SKM-1 treated with dmso at 0.1 percent for 144 hours (cell line): ENCODE results near the gene BRS3.

Source experiments
- DNase-seq: peaks from one replicate; lab custom pipeline; 2025; ENCODE audit not compliant: unreplicated experiment; lab: John Stamatoyannopoulos, UW

Gene BRS3

DNA sequence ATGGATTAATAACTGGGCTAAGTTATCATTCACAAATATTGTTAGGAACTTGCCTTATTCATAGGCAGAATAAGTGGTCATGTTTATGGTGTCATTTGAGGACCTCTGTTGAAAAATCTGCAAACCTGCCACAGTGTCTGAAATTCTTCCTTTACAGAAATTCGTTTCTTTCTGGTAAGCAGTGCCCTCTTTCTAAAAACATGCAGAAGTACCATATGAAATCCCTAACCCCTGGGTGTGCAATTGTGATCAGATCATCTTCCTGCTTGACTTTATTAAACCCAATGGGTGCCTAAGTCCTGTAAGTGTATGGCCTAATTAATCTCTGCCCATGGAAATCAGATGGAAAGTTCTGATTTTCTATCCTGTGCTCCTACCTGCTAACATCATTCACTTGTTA is 5.3 kb downstream of the BRS3 start:
- no peak for DNase-seq

DNA sequence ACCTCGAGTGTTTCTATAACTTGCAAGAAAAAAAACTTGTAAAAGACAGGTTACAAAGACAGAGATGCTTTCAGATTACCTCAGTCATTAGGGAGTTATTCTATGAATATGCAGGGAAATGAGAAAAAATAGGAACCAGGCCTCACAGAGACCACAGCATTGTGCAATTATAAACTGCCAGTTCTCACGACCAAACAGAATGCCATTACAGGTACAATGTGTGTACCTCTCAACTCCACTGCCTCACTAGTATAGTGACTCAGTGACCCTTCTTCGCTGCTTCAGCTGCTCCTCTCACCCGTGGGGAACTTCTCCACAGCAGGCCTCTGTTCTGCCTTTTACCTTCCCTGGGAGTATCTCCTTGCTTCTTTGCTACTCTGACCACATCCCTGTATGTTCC is 7.3 kb downstream of the BRS3 start:
- peak; percentile 52 for DNase-seq

DNA sequence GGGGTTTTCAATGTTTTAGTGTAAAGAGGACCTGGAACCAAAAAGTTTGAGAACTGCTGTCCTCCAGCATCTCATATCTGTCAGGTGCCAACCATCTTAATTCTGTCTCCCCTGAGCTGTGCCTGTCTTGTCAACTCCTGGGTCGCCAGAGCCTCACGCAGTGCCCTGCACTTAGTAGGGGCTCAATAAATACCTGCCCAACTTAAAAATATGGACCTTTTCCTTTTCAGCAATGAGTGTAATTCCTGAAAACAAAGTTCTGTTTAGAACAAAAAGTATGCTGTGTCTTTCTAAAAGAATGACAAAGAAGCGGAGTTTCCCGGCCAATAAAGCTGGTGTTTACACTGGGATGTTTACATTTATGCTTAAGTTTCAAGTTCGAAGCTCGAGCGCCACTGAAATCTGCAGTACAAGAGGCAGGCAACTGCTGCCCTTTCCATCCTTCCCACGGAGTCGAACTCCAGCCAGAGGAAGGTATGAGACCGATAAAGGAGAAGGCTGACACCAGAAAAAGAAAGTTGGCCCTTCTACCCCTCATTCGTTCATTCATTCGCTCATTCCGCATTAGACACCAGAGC is 8.5 kb downstream of the BRS3 start:
- DNase-seq = no peak

DNA sequence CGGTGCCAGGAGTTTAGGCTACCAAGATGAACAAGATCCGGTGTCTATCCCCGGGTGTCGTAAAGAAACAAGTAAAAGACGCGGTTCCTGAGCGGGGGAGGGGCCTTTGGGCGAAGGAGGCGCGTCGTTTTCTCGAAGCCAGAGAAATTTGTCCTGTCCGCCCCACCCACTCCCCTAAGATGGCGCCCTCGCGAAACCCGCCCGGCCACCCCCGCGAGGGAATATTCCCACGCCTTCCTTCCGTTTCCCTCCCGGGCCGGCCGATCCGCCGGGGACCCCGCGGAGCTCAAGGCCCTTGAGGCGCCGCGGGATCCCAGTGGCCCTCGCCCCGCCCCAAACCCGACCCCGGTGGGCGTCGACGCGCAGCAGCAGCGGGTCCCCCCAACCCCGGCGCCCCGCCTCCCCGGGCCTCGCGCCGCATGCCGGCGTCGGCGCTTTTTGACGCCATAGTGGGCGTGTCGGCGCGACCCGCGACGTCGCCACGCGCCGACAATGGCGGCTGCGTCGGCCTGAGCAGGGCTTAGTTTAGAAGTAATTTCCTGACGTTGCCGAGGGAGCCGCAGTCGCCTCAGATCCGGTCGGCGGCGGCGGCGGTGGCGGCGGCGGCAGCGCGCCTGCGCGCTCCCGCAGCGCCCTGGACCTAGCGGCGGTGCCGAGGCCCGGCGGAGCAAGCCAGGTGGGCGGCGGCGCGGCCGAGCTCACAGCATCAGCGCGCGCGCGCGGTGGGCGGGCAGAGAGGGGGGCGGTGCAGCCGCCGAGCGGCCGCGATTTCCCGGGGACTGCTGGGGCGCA is 9.2 kb downstream of the BRS3 start:
- peak; percentile 64 for DNase-seq

DNA sequence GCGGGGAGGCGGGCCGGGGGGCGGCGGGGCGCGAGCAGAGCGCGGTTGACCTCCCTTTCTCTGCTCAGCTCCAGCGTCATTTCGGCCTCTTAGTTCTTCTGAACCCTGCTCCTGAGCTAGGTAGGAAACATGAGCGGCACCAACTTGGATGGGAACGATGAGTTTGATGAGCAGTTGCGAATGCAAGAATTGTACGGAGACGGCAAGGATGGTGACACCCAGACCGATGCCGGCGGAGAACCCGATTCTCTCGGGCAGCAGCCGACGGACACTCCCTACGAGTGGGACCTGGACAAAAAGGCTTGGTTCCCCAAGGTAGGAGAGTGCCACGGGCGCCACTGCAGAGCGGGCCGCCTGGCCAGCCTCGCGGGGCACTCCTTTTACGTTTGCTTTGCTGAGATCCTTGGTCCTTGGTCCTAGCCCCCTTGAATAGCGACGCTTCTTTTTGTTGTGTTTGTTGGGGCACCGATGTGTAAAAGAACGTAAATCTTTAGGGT is 9.9 kb downstream of the BRS3 start, which contains the start of gene HTATSF1:
Gene HTATSF1 (plus strand): TSS at position 37 of the 497 bp plus-strand sequence. CDS start 93 bp downstream, at position 130.
- peak; percentile 40 for DNase-seq

DNA sequence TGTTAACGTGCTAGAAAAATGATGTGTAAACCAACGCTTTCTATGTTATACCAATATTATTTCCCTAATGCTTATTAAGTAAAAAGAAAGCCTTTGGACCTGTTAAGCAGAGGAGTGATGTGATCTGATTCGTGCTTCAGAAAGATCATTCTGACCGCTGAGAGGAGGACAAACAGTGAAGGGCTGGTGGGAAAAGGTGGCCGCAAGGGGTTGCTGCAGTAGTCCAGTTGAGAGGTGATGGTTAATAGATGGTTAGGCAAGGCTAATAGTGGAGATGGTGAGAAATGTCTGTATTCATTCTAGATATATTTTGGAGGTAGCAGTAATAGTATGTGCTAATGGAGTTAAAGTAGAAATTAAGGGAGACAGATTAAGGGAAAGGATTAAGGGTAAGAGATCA is 31.3 kb downstream of the BRS3 start:
- DNase-seq = no peak

DNA sequence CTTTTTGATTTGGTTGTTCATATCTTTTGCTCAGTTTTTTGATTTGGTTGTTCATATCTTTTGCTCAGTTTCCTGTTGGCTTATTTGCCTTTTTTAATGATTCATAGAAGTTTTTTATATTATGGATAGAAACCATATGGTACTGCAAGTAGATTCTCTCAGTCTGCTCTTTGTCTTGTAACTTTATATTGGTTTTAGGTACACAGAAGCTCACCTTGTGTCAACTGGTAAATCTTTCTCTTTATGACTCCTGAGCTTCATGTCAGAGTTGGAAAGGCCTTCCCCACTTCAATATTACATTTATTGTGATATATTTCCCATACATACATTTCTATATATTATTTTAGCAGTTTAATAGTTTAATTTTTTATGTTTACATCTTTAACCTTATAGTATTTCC is 36.0 kb downstream of the BRS3 start:
- no peak for DNase-seq

DNA sequence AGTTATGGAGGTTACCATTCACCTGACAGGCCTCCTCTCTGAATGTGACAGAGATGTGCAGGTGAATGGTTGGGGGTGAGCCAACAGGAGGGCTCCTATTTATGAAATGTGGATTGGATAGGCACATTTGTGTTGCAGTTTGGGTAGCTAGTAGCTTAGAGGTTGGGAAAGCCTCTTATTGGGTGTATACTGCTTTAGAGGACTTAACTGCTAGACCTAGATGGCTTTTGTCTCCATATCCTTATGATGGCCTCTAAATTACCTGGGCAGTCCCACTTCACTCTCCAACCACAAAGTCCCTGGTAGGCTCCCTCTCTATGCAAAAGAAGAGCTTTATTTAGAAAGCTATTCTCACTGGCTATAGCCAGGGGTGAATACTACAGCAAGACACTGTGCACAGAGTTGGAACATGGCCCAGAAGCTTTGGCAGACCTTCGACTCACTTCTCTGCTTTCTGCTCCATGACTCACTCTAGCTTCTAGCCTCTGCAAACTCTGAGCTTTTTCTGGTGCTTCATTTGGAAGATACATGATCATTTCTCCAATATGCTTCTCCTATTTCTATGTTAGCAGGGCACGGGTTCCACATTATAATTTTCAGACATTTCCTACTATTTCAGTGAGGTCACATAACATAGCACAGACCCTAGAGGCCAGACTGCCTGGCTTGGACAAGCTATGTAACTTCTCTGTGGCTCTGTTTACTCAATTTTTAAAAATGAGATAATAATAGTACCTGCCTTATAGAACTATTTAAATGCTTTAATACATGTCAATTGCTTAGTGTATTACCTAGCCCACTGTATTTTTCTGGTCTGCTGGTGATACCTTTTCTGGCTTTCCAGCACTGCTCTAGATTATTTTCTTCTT is 38.2 kb downstream of the BRS3 start:
- DNase-seq = no peak

DNA sequence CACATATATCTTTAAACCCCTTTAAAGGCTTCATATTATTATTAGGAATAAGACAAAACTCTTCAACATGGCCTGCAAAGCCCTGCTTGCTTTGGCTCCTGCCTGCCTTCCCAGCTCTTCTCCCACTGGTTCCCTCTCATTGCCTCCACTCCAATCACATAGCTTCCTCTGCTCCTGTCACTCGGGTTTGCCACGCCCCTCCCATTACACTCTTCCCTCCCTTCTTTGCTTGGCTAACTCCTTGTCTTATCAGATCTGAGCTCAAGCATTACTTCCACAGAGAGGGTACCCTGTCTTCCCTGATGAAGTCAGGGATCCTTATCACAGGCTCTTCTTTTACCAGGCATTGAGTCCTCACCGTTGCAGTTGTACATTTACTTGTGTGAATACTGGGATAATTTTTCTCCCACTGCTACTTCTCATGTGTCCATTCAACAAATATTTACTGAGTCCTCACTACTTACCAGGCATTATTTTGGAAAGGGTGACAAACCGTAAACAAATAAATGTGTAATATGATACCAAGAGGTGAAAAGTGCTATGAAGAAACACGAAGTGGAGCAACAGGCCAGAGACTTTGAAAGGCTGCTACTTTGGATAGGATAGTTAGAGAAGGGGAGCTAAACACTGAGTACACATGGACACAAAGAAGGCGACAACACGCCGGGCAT is 41.0 kb downstream of the BRS3 start:
- DNase-seq = no peak

DNA sequence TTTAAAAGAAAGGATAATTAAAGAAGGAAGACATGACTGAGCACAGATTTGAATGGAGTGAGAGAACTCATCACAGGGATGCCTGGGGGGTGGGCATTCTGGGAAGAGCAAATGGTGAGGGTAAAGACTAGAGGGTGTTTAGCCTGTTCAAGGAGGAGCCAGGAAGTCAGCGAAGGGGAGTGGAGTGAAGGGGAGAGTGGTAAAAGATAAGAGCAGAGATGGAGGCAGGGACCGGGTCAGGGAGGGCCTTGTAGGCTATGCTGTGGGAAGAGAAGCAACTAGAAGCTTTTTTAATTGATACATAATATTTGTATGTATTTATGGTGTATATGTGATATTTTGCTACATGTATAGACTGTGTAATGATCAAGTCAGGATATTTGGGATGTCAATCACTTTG is 42.0 kb downstream of the BRS3 start:
- DNase-seq = no peak

DNA sequence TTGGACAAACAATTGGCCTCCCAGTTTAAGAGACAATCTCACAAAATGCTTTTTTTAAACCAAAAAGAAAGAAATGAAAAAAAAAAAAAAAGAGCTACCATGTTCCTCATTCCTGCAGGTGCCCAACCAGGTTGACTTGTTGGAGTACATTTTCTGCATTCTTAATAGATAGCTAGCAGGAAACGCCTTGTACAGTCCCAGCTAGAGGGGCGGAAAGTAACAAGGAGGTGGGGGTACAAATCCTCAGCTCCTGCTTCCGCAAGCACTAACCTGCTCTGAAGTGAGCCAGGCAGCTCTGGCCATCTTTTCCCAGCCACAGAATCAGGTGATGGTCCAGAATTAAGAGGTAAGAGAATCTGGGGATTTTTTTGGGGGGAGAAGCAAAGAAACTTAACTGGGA is 44.2 kb downstream of the BRS3 start, which contains the start of gene VGLL1:
Gene VGLL1 (plus strand): TSS at position 265 of the 400 bp plus-strand sequence. CDS start 3,806 bp downstream, outside the sequence.
- DNase-seq = no peak

DNA sequence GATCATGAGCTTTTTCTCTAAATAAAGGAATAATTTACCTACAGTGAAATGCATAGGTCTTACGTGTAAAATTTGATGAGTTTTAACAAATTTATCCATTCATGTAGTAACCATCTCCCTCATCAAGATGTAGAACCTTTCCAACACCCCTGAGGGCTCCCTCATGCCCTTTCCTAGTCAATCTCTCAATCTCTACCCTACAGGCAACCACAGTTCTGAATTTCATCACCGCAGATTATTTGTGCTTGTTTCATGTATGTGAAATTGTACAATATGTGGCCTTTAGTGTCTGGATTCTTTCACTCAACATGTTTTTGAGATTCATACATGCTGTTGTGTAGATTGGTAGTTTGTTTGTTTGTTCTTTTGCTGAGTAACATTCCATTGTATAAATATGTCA is 46.4 kb downstream of the BRS3 start:
- no peak for DNase-seq

DNA sequence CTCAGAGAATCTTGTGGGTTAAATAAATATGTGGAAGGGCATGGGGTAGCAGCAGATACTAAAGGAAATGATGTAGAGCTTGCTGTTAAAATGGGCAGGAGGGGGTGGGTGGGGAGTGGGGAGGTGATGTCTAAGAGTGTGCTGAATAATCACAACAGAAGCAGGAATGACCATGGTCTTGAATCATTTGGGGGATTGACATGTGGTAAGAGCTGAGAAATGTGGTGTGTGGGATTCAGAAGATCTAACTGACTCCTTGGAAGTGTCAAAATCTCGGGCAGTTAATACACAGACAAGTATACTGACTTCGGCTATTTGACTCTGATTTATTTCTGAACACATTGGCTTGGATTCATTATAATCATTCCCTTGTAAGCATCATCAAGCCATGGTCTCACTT is 51.1 kb downstream of the BRS3 start:
- DNase-seq = no peak

DNA sequence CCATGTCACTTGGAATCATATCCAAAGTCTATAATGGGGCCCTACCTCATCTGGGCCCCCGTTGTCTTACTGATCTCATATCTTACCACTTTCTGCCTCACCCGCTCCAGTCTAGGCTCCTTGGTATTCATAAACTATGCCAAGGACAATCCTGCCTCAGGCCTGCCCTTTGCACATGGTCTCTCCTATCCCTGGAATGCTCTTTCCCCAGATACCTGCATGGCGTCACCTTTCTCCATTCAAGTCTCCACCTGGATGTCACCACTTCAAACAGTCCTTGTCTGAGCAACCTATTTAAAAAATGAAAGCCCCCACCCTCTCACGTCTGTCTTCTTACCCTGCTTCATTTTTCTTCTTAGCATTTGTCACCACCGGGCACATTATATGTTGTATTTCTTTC is 52.5 kb downstream of the BRS3 start:
- DNase-seq = no peak

DNA sequence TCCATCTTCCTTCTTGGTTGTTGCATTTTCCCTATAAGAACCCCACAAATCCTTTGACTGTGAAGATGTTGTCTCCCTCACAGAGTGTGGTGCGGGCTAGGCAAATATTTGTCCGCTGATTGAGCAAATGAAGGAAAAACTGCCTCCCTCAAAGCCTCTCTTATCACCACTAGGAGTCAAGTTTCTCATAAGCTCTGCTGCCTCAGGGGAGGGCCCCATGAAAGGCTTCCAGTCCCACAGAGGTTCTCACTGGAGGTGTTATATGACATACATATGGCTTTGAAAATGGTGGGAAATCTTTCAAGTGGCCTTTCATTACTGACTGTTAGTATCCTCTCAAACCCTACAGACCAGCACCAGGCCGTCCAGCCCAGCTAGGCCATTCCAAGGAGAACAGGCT is 53.5 kb downstream of the BRS3 start:
- DNase-seq = no peak

DNA sequence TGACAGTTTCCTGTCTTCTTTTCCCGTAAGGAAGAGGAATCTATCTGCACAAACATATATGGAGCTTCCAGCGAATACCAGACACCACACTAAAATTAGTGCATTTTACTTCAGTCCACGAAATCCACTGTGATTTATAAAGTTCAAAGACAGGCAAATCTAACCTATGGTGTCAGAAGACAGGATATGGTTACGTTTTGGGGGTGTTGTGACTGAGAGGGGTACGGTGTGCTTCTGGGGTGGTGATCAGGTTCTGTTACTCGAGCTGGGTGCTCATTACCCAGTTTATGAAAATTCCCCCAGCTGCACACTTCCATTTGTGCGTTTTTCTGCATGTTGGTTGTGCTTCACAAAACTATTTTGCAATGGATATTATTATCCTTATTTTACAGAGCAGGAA is 54.5 kb downstream of the BRS3 start:
- DNase-seq = no peak
